GM21529 (cell line): ENCODE results near the gene CENPN.
A peak's percentile ranks its signal among the peaks of the same experiment; 100 is the strongest.

ENCODE experiments used
- ATAC-seq: cut with Tn5 transposase; IDR thresholded peaks from one replicate; pipeline ENCODE4 v1.9.1; 2021; ENCODE audit not compliant: unreplicated experiment

Gene CENPN

GRCh38 chr16:80991792-80992430, 15.1 kb upstream of the CENPN start:
- ATAC-seq, result no peak

- no peak for ATAC-seq
Measured at GRCh38 chr16:80992676-80993293, 14.2 kb upstream of the CENPN start.

- no peak for ATAC-seq
Measured at GRCh38 chr16:80993307-80993706, 13.7 kb upstream of the CENPN start.

GRCh38 chr16:80993834-80994233, 13.2 kb upstream of the CENPN start:
- no peak for ATAC-seq

- ATAC-seq, result no peak
Measured at GRCh38 chr16:80994451-80994850, 12.6 kb upstream of the CENPN start.

- ATAC-seq, result no peak
Measured at GRCh38 chr16:80996688-80997138, 10.3 kb upstream of the CENPN start.

GRCh38 chr16:80997139-80997798, 9.7 kb upstream of the CENPN start:
- peak; percentile 73 for ATAC-seq

GRCh38 chr16:80997964-80998620, 8.9 kb upstream of the CENPN start:
- ATAC-seq, result no peak

- no peak for ATAC-seq
Measured at GRCh38 chr16:81000873-81001272, 6.1 kb upstream of the CENPN start.

GRCh38 chr16:81001330-81001729, 5.7 kb upstream of the CENPN start:
- ATAC-seq, result no peak

GRCh38 chr16:81003064-81003463, 4.0 kb upstream of the CENPN start:
- ATAC-seq, result no peak

- no peak for ATAC-seq
Measured at GRCh38 chr16:81003610-81004460, 3.2 kb upstream of the CENPN start.

GRCh38 chr16:81004646-81005353, 2.2 kb upstream of the CENPN start:
- no peak for ATAC-seq

GRCh38 chr16:81005610-81006161, 1.3 kb upstream of the CENPN start:
- ATAC-seq, result no peak

GRCh38 chr16:81006211-81006812, 702 bp upstream of the CENPN start:
- ATAC-seq, result peak; percentile 35

- no peak for ATAC-seq
Measured at GRCh38 chr16:81008505-81008789, 1.4 kb downstream of the CENPN start.

GRCh38 chr16:81012974-81013373, 6.0 kb downstream of the CENPN start:
- ATAC-seq, result no peak

- ATAC-seq, result no peak
Measured at GRCh38 chr16:81014672-81015071, 7.7 kb downstream of the CENPN start.

GRCh38 chr16:81018496-81018895, 11.5 kb downstream of the CENPN start:
- ATAC-seq, result no peak

GRCh38 chr16:81026429-81026828, 19.4 kb downstream of the CENPN start:
- ATAC-seq, result no peak
